Gastroesophageal sphincter (tissue), 4 donors: ENCODE measurements around the gene DDC. TPM values are rescaled to one million over a fixed set of nuclear protein-coding genes. Genes with fewer than 3 reads are reported as not detected.

Experiments used
- ATAC-seq: fragments of 150-250 bp; one replicate; pipeline ENCODE4 v1.9.1; 2016; ENCODE audit warnings: mild to moderate bottlenecking, moderate library complexity
- H3K27ac ChIP-seq, 4 donors: fragments of 200-600 bp; sonication (generic) in 3 of 4; 1 replicate in 3 of 4; 2 replicates in 1 of 4; pipeline ENCODE4 v1.5.1; 2016 to 2019
- H3K27me3 ChIP-seq: fragments of 200-600 bp; sonication (generic); one replicate; pipeline ENCODE4 v1.5.1; 2019
- H3K36me3 ChIP-seq, 2 donors: fragments of 200-600 bp; sonication (generic); one replicate each; pipeline ENCODE4 v1.5.1; 2019; ENCODE audit warnings: control low read depth in 1 of 2
- H3K4me1 ChIP-seq, 3 donors: fragments of 200-600 bp; sonication (generic); 1 replicate in 2 of 3; 2 replicates in 1 of 3; pipeline ENCODE4 v1.5.1; 2016 to 2019; ENCODE audit warnings: control low read depth in 2 of 3
- H3K4me3 ChIP-seq, 2 donors: fragments of 200-600 bp; sonication (generic); one replicate each; pipeline ENCODE4 v1.5.1; 2019; ENCODE audit warnings: mild to moderate bottlenecking in 1 of 2, moderate library complexity in 1 of 2
- H3K9me3 ChIP-seq, 3 donors: fragments of 200-600 bp; sonication (generic); one replicate each; pipeline ENCODE4 v1.5.1; 2017 to 2019; ENCODE audit warnings: control low read depth in 2 of 3
- CTCF ChIP-seq, 4 experiments: fragments of 200-600 bp in 2 of 4; fragments of 450-650 bp in 2 of 4; sonication (generic) in 1 of 4; IDR thresholded peaks; one replicate each; pipeline ENCODE4 v1.5.1; 2017 to 2019; ENCODE audit warnings: antibody characterized with exemption in 4 of 4, mild to moderate bottlenecking in 2 of 4, moderate library complexity in 2 of 4
- EP300 ChIP-seq: sonication (generic); formaldehyde crosslinking; IDR thresholded peaks from one replicate; pipeline ENCODE4 v1.6.1; 2017; ENCODE audit warnings: antibody characterized with exemption, mild to moderate bottlenecking
- POLR2A ChIP-seq, 2 donors: fragments of 450-650 bp; IDR thresholded peaks; one replicate each; pipeline ENCODE4 v1.6.1; 2017; ENCODE audit warnings: antibody characterized with exemption in 2 of 2, mild to moderate bottlenecking in 2 of 2, moderate library complexity in 1 of 2
- POLR2AphosphoS5 ChIP-seq: sonication (generic); formaldehyde crosslinking; IDR thresholded peaks from one replicate; pipeline ENCODE4 v1.6.1; 2017; ENCODE audit warnings: antibody characterized with exemption
- WGBS, 2 donors: methylation state at CpG; one replicate each; pipeline ENCODE4 v1.1.5; 2018; ENCODE audit warnings: low coverage in 1 of 2; 5-methylcytosine and 5-hydroxymethylcytosine counted together
- total RNA-seq, 4 donors: library from RNA; depleted of rRNA; stranded (reverse); fragments of >200 nt; gene quantifications; one replicate each; pipeline ENCODE4 v1.1.0, GENCODE V29; 2016

Gene DDC
- total RNA-seq, 4 donors from 2014 or later = not detected

DNA sequence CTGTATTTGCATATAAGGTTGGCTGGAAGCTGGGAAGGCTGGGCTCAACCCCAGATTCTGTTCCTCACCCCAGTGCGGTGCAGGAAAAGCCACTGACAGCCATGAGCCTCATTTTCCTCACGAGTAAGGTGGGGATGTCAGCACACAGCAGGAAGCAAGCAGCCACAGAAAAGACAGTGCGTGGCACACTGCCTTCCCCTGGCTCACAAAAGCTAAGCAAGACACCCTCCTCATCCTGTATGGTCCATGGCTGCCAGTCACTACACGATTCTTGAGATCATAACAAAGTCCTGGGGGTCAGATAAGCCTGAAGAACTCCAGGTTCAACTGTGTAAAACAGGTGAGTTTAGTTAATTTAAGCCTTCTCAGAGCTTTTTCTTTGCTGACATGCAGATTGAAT lies 28.9 kb upstream of the DDC start:
- 76 to 95% methylated on average over 3 to 4 of the region's 4 CpGs for WGBS, 2 donors
- H3K9me3 ChIP-seq = no peaks in the 10 kb centered on the region
- ATAC-seq = no peak
- no peak for TF ChIP-seq POLR2AphosphoS5
- no peak for TF ChIP-seq CTCF (IDR thresholded peaks at IDR 0.05)
- no peak for TF ChIP-seq POLR2A (IDR thresholded peaks at IDR 0.05)
- TF ChIP-seq EP300 = no peak
- H3K4me3 ChIP-seq = no peak overlapping the region
- H3K27me3 ChIP-seq = no peaks in the 10 kb centered on the region
- no peaks in the 10 kb centered on the region for H3K4me1 ChIP-seq
- peaks cover 0 to 63% of the 10 kb centered on the region in 2 donors for H3K36me3 ChIP-seq
- no peak overlapping the region for H3K27ac ChIP-seq

- H3K4me1 ChIP-seq = no peaks in the 10 kb centered on the region
- no peak overlapping the region for H3K4me3 ChIP-seq
- ATAC-seq = no peak
- H3K27me3 ChIP-seq = no peaks in the 10 kb centered on the region
- H3K36me3 ChIP-seq = peaks cover 0 to 51% of the 10 kb centered on the region in 2 donors
- no peak overlapping the region for H3K27ac ChIP-seq
- H3K9me3 ChIP-seq = no peaks in the 10 kb centered on the region
- WGBS, 2 donors = 87% methylated on average over 6 of the region's 13 CpGs; no CpG with 5 or more reads in 1 of the 2 donors
- no peak for TF ChIP-seq POLR2AphosphoS5
- TF ChIP-seq EP300 = no peak
- TF ChIP-seq CTCF (IDR thresholded peaks at IDR 0.05) = no peak
- no peak for TF ChIP-seq POLR2A (IDR thresholded peaks at IDR 0.05)
Measured at GRCh38 chr7:50592940-50593339, 27.7 kb upstream of the DDC start.

- ATAC-seq = no peak
- no peaks in the 10 kb centered on the region for H3K9me3 ChIP-seq
- peaks cover 0 to 42% of the 10 kb centered on the region in 2 donors for H3K36me3 ChIP-seq
- TF ChIP-seq POLR2A (IDR thresholded peaks at IDR 0.05) (no peak), POLR2AphosphoS5 (no peak), CTCF (IDR thresholded peaks at IDR 0.05) (no peak), EP300 (no peak)
- H3K27ac ChIP-seq = no peak overlapping the region
- no peaks in the 10 kb centered on the region for H3K4me1 ChIP-seq
- H3K4me3 ChIP-seq = no peak overlapping the region
- no peaks in the 10 kb centered on the region for H3K27me3 ChIP-seq
- 75 to 84% methylated on average over 11 to 12 of the region's 21 CpGs for WGBS, 2 donors
Measured at GRCh38 chr7:50591480-50592438, 26.6 kb upstream of the DDC start.

DNA sequence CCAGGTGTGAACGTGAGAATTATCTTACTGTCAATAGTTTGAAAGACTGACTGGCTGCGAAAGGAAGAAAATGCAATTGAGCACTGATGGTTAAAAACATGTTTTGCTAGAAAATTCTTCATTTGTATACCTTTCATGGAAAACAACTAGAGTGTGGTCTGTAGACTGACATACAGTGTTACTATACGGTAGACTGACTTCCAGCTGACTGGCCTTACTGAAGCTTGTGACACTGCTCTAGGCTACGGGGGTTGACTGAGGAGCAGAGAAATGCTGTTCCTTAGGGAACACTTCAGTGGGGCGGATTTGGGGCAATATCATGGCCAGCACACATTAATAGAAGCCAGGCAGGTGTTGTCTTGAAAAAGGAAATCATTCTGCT lies 25.9 kb upstream of the DDC start:
- no peak for TF ChIP-seq POLR2A (IDR thresholded peaks at IDR 0.05)
- TF ChIP-seq EP300 = no peak
- TF ChIP-seq POLR2AphosphoS5 = no peak
- TF ChIP-seq CTCF (IDR thresholded peaks at IDR 0.05) = no peak
- no peaks in the 10 kb centered on the region for H3K4me1 ChIP-seq
- H3K27me3 ChIP-seq = no peaks in the 10 kb centered on the region
- H3K27ac ChIP-seq = no peak overlapping the region
- WGBS, 2 donors = 84 to 93% methylated on average over 2 to 5 of the region's 5 CpGs
- ATAC-seq = no peak
- peaks cover 0 to 42% of the 10 kb centered on the region in 2 donors for H3K36me3 ChIP-seq
- H3K4me3 ChIP-seq = no peak overlapping the region
- H3K9me3 ChIP-seq = no peaks in the 10 kb centered on the region

GRCh38 chr7:50590535-50590934 lies 25.3 kb upstream of the DDC start:
- Histone ChIP-seq H3K4me3 (no peak overlapping the region), H3K27me3 (no peaks in the 10 kb centered on the region), H3K36me3 (peaks cover 0 to 42% of the 10 kb centered on the region in 2 donors), H3K9me3 (no peaks in the 10 kb centered on the region), H3K27ac (no peak overlapping the region), H3K4me1 (no peaks in the 10 kb centered on the region)
- TF ChIP-seq POLR2A (IDR thresholded peaks at IDR 0.05) = no peak
- no peak for TF ChIP-seq CTCF (IDR thresholded peaks at IDR 0.05)
- no peak for TF ChIP-seq POLR2AphosphoS5
- TF ChIP-seq EP300 = no peak
- ATAC-seq = no peak
- WGBS, 2 donors = 89 to 100% methylated on average over 1 to 12 of the region's 13 CpGs
